ENCODE measurements around the gene ZNF496. TPM values are rescaled to one million over a fixed set of nuclear protein-coding genes. Genes with fewer than 3 reads are reported as not detected.
"Not testable (repeated sequence)": the region's sequence is repeated elsewhere in the genome, so short reads cannot be mapped to it uniquely, and the experiment has no call there.

ZNF496 gene
- total RNA-seq, 2 experiments from 2014 or later: 25.9 to 26.6 TPM

- no peak overlapping the region for H3K4me3 Mint-ChIP-seq
- peaks cover 10% of the 10 kb centered on the region for H3K4me1 Mint-ChIP-seq
Observed at GRCh38 chr1:247290576-247290975, 41.1 kb downstream of the ZNF496 start.

GRCh38 chr1:247289274-247289892 lies 42.3 kb downstream of the ZNF496 start:
- H3K27me3 Mint-ChIP-seq; ATAC-seq (ENCODE audit: low read depth); H3K4me1 Mint-ChIP-seq; H3K27ac Mint-ChIP-seq; H3K9me3 Mint-ChIP-seq; POLR2A ChIA-PET; H3K36me3 Mint-ChIP-seq; H3K4me3 Mint-ChIP-seq; DNase-seq: not testable (repeated sequence)

More at GRCh38 chr1:247290576-247290975, 41.1 kb downstream of the ZNF496 start:
- no peak overlapping the region for H3K27ac Mint-ChIP-seq
- peaks cover 8% of the 10 kb centered on the region for H3K9me3 Mint-ChIP-seq
- POLR2A ChIA-PET: no interaction called here
- no peak for ATAC-seq (ENCODE audit: low read depth)
- no peak for DNase-seq
- H3K27me3 Mint-ChIP-seq: no peaks in the 10 kb centered on the region
- H3K36me3 Mint-ChIP-seq: peaks cover 7% of the 10 kb centered on the region

GRCh38 chr1:247288341-247288740 lies 43.3 kb downstream of the ZNF496 start:
- no peak for ATAC-seq (ENCODE audit: low read depth)
- peaks cover 8% of the 10 kb centered on the region for H3K4me1 Mint-ChIP-seq
- peaks cover 7% of the 10 kb centered on the region for H3K36me3 Mint-ChIP-seq
- DNase-seq: no peak
- no peak overlapping the region for H3K27ac Mint-ChIP-seq
- POLR2A ChIA-PET: no interaction called here
- peaks cover 8% of the 10 kb centered on the region for H3K9me3 Mint-ChIP-seq
- no peak overlapping the region for H3K4me3 Mint-ChIP-seq
- H3K27me3 Mint-ChIP-seq: no peaks in the 10 kb centered on the region

GRCh38 chr1:247287460-247287859 lies 44.2 kb downstream of the ZNF496 start:
- Mint-ChIP-seq H3K4me1 (peaks cover 7% of the 10 kb centered on the region), H3K36me3 (peaks cover 7% of the 10 kb centered on the region), H3K4me3 (no peak overlapping the region), H3K27me3 (no peaks in the 10 kb centered on the region), H3K9me3 (peaks cover 8% of the 10 kb centered on the region), H3K27ac (no peak overlapping the region)
- POLR2A ChIA-PET: no interaction called here
- DNase-seq (no peak), ATAC-seq (ENCODE audit: low read depth) (no peak)

GRCh38 chr1:247286134-247286670 lies 45.5 kb downstream of the ZNF496 start:
- H3K4me1 Mint-ChIP-seq: no peaks in the 10 kb centered on the region
- DNase-seq: no peak
- no peaks in the 10 kb centered on the region for H3K27me3 Mint-ChIP-seq
- POLR2A ChIA-PET: no interaction called here
- peaks cover 8% of the 10 kb centered on the region for H3K9me3 Mint-ChIP-seq
- H3K36me3 Mint-ChIP-seq: peaks cover 5% of the 10 kb centered on the region
- ATAC-seq (ENCODE audit: low read depth): no peak
- no peak overlapping the region for H3K27ac Mint-ChIP-seq
- no peak overlapping the region for H3K4me3 Mint-ChIP-seq

- H3K4me1 Mint-ChIP-seq: no peaks in the 10 kb centered on the region
- DNase-seq (no peak), ATAC-seq (ENCODE audit: low read depth) (no peak)
- H3K36me3 Mint-ChIP-seq: peaks cover 6% of the 10 kb centered on the region
- H3K27ac Mint-ChIP-seq: no peak overlapping the region
- H3K9me3 Mint-ChIP-seq: peaks cover 8% of the 10 kb centered on the region
- H3K27me3 Mint-ChIP-seq: no peaks in the 10 kb centered on the region
- H3K4me3 Mint-ChIP-seq: no peak overlapping the region
- POLR2A ChIA-PET: no interaction called here
Observed at GRCh38 chr1:247281001-247281574, 50.6 kb downstream of the ZNF496 start.

GRCh38 chr1:247277191-247277590 lies 54.5 kb downstream of the ZNF496 start:
- POLR2A ChIA-PET: no interaction called here
- H3K9me3 Mint-ChIP-seq: peaks cover 12% of the 10 kb centered on the region
- peaks cover 10% of the 10 kb centered on the region for H3K36me3 Mint-ChIP-seq
- ATAC-seq (ENCODE audit: low read depth) (no peak), DNase-seq (no peak)
- H3K4me3 Mint-ChIP-seq: no peak overlapping the region
- H3K27ac Mint-ChIP-seq: no peak overlapping the region
- H3K4me1 Mint-ChIP-seq: no peaks in the 10 kb centered on the region
- H3K27me3 Mint-ChIP-seq: no peaks in the 10 kb centered on the region

GRCh38 chr1:247274605-247275256 lies 56.9 kb downstream of the ZNF496 start:
- no peaks in the 10 kb centered on the region for H3K4me1 Mint-ChIP-seq
- POLR2A ChIA-PET: no interaction called here
- no peak overlapping the region for H3K4me3 Mint-ChIP-seq

GRCh38 chr1:247273013-247273412 lies 58.7 kb downstream of the ZNF496 start:
- peaks cover 21% of the 10 kb centered on the region for H3K9me3 Mint-ChIP-seq
- H3K27me3 Mint-ChIP-seq: no peaks in the 10 kb centered on the region
- H3K4me1 Mint-ChIP-seq: no peaks in the 10 kb centered on the region
- H3K27ac Mint-ChIP-seq: no peak overlapping the region
- no peak overlapping the region for H3K4me3 Mint-ChIP-seq
- no peak for DNase-seq
- H3K36me3 Mint-ChIP-seq: peaks cover 10% of the 10 kb centered on the region
- ATAC-seq (ENCODE audit: low read depth): no peak
- POLR2A ChIA-PET: no interaction called here

More at GRCh38 chr1:247274605-247275256, 56.9 kb downstream of the ZNF496 start:
- peaks cover 10% of the 10 kb centered on the region for H3K36me3 Mint-ChIP-seq
- no peaks in the 10 kb centered on the region for H3K27me3 Mint-ChIP-seq
- ATAC-seq (ENCODE audit: low read depth) (no peak), DNase-seq (no peak)
- peaks cover 21% of the 10 kb centered on the region for H3K9me3 Mint-ChIP-seq
- H3K27ac Mint-ChIP-seq: no peak overlapping the region

- Mint-ChIP-seq H3K9me3 (peaks cover 12% of the 10 kb centered on the region), H3K27ac (no peak overlapping the region), H3K36me3 (no peaks in the 10 kb centered on the region), H3K4me1 (no peaks in the 10 kb centered on the region), H3K4me3 (no peak overlapping the region), H3K27me3 (peaks cover 3% of the 10 kb centered on the region)
- POLR2A ChIA-PET: no interaction called here
- ATAC-seq (ENCODE audit: low read depth) (no peak), DNase-seq (no peak)
Observed at GRCh38 chr1:247270003-247270402, 61.7 kb downstream of the ZNF496 start.

- H3K27me3 Mint-ChIP-seq: peaks cover 3% of the 10 kb centered on the region
- DNase-seq (no peak), ATAC-seq (ENCODE audit: low read depth) (no peak)
- peaks cover 12% of the 10 kb centered on the region for H3K9me3 Mint-ChIP-seq
- POLR2A ChIA-PET: no interaction called here
- H3K36me3 Mint-ChIP-seq: no peaks in the 10 kb centered on the region
- no peaks in the 10 kb centered on the region for H3K4me1 Mint-ChIP-seq
- no peak overlapping the region for H3K27ac Mint-ChIP-seq
- H3K4me3 Mint-ChIP-seq: no peak overlapping the region
Observed at GRCh38 chr1:247269133-247269532, 62.5 kb downstream of the ZNF496 start.

GRCh38 chr1:247268390-247269045 lies 63.1 kb downstream of the ZNF496 start:
- Mint-ChIP-seq H3K27ac (no peak overlapping the region), H3K27me3 (peaks cover 3% of the 10 kb centered on the region), H3K36me3 (no peaks in the 10 kb centered on the region), H3K9me3 (peaks cover 12% of the 10 kb centered on the region), H3K4me3 (no peak overlapping the region), H3K4me1 (no peaks in the 10 kb centered on the region)
- POLR2A ChIA-PET: no interaction called here
- ATAC-seq (ENCODE audit: low read depth) (no peak), DNase-seq (no peak)

GRCh38 chr1:247266053-247266452 lies 65.6 kb downstream of the ZNF496 start:
- H3K4me3 Mint-ChIP-seq: no peak overlapping the region
- no peaks in the 10 kb centered on the region for H3K36me3 Mint-ChIP-seq
- POLR2A ChIA-PET: no interaction called here
- no peak overlapping the region for H3K27ac Mint-ChIP-seq
- peaks cover 5% of the 10 kb centered on the region for H3K27me3 Mint-ChIP-seq
- H3K9me3 Mint-ChIP-seq: peaks cover 11% of the 10 kb centered on the region
- DNase-seq: no peak
- ATAC-seq (ENCODE audit: low read depth): no peak
- no peaks in the 10 kb centered on the region for H3K4me1 Mint-ChIP-seq
